ENCODE data around the gene NOXA1.
"Not testable (repeated sequence)": the region's sequence is repeated elsewhere in the genome, so short reads cannot be mapped to it uniquely, and the experiment has no call there.

NOXA1 gene

DNA sequence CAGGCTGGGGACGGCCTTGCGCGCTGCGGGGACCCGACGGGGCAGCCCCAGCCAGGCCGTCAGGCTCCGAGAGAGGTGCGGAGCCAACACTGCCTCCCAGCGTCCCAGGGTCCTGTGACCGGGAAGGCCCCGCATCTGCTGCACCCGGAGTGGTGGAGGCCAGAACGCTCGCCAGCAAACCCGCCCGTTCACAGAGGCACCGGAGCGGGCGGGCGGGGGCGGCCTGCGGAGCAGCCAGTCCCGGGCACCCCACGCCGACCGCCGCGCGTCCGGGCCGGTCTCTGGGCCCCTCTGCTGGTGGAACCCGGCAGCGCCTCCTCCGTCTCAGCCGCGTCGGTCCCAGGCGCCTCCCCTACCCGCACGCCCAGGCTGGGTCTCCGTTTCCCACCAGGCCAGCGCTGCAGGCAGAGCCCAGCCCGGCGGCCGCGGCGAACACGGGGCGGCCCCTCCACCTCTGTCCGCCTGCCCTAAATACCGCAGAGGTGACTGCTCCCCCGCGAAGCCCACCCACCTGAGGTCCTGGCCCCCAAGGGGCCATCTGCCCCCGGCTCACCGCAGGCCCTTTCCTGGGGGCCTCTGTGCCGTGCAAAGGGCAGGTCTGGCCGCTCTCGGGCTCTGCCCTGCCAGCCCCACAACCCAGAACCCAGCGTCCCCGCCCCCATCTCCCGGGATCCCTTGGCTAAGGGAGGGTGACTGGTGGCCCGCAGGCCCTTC, 16.2 kb upstream of the NOXA1 start:
- peak; percentile 17 for DNase-seq

DNA sequence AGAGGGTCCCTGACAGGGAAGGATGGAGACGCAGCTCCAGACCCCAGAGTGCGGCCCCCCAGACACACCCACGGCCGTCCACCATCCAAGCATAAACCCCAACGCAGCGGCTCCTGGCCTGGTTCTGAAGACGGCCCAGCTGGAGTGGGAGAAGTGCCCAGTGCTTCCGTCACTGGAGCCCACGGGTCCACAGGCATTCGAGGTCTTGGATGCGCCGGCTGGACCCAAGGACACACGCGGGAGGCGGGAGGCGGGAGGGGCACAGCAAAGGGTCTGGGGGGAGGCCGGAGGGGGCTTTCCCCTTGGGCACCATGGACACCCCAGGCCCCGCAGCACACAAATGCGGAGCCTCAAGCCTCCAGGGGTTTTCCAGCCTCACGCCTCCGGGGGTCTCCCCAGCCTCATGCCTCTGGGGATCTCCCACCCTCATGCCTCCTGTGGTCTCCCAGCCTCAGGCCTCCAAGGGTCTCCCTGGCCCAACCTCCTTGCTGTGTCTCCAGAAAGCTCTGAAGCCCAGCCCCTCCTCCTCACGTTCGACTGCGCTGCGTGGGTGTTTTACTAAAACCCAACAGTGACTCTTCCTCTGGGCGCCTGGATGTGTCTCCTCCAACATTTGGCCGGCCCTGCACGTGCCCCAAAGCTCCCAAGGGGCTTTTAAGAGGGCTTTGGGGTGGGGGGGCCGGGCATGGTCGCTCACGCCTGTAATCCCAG, 15.4 kb upstream of the NOXA1 start:
- DNase-seq = no peak

DNA sequence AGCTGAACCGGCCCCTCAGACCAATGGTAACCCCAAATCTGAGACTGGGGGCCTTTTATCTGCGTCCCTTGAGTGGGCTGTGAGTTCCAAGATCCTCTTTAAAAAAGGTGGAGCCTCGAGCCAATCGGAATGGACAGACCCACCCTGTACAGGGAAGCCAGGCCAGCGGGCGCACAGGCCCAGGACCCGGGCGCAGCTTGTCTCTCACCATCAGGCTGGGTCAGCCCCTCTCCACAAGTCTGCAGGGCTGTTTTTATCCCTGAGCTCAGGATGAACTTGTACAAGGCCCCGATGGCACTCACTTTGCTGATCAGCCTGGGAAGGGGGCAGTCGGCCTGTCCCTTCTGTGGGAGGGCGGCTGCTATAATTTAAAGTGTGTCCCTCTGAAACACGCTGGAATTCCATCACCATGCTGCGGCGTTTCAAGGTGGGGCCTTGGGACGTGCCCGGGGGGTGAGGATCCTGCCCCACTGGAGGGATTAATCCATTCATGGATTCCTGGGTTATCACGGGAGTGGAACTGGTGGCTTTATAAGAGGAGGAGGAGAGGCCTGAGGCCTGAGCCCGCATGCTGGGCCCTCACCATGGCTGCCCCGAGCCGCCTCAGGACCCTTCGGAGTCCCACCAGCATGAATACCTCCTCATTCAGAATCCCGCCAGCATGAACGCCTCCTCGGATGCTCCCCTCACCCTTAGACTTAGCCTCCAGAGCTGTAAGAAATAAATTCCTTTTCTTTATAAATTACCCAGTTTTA, 14.4 kb upstream of the NOXA1 start:
- DNase-seq = no peak

DNA sequence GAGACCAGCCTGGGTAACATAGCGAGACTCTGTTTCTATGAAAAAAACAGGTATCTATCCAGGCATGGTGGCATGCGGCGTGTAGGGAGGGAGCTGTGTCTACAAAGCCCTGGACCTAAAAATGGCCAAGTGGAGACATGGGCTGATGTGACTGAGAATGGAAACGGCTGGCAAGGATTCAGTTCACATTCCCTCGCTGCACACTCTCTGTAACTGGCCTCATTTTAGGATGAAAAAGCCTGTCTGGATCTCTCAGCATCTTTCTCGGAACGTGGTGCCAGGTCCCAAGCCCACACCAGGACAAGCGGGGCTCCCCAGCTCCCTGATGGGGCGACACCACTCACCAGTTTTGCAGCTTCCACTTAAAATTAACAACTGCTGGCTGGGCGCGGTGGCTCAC, 13.7 kb upstream of the NOXA1 start:
- DNase-seq = no peak

DNA sequence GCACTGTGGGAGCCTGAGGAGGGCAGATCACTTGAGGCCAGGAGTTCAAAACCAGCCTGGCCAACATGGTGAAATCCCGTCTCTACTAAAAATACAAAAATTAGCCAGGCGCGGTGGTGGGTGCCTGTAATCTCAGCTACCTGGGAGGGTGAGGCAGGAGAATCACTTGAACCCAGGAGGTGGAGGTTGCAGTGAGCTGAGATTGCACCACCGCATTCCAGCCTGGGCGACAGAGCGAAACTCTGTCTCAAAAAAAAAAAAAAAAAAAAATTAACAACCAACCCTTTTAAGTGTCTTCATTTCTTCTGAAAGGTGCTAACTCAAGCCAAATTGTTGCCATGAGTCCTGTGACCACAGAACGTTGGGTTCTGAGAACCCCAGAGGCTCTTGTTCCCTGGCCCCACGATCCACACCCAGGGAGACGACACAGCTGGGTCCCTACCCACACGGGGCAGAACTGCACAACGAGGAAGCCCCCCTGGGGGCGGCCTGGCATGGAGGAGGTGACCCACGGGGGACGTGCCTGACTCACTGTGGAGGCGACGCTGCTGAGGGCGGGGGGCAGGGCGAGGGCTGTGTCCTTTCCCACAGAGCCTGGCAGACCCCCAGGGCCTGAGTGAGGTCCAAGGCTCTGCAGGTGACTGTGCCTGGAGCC, 12.8 kb upstream of the NOXA1 start:
- DNase-seq = not testable (repeated sequence)

DNA sequence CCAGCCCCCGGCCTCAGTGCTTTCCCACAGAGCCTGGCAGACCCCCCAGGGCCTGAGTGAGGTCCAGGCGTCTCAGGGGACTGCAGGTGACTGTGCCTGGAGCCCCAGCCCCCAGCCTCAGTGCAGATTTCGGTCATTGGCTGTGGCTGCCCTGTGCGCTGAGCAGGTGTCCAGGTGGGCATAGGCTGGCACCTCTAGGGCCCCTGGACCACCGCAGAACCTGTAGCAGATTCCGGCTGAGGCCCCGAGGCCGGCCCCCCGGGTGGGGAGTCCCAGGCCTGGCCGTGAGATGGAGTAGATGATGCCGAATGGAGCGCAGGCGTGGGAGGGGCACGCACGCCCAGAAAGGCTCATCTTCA, 12.3 kb upstream of the NOXA1 start:
- no peak for DNase-seq

DNA sequence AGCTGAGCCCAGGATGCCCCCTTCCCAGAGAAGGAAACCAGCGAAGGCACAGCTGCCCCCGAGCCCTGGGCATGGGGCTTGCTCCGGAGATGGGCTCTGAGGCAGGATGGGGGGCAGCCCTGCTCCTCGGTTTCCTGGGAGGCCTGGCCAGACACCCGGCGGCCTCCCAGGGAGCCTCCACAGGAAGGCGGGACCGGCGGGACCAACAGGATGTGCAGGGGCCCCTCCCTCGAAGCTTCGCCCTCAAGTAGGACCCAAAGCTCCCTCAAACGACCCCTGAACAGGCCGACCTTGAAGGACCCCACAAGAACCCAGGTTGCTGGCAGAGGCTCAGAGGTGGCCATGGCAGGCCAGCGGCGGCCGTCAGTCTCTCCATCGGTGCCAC, 11.9 kb upstream of the NOXA1 start:
- no peak for DNase-seq

DNA sequence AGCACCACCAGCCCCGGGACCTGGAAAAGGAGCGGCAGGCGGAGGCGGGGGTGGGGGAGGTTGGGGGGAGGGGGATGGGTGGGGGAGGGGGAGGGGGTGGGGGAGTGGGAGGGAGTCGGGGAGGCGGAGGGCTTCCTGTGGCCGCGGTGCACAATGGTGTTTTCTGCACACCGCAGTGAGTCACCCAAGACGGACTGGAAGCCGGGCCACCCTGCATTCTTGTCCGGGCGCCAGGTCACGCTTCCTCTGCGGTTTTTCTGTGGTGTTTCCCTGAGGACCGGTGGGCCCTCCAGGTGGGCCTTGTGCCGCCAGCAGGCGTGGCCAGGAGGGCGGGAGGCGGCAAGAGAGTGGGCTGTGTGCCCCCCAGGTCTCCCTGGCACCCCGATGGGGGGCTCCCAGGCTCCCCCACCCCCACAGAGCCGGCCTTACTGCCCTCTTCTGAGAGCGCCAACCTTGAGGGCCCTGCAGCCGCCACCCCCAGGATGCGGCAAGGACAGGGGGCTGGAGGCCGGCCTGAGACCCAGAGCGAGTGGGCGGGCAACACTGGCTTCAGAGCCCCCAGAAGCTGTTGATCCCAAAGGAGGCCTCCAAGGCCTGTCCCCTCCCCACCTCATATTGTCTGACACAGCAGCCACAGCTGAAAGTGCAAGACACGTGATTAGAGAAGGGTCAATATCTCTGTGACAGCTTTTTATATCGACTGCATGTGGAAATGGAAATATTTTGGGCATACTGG, 11.4 kb upstream of the NOXA1 start:
- DNase-seq = no peak

DNA sequence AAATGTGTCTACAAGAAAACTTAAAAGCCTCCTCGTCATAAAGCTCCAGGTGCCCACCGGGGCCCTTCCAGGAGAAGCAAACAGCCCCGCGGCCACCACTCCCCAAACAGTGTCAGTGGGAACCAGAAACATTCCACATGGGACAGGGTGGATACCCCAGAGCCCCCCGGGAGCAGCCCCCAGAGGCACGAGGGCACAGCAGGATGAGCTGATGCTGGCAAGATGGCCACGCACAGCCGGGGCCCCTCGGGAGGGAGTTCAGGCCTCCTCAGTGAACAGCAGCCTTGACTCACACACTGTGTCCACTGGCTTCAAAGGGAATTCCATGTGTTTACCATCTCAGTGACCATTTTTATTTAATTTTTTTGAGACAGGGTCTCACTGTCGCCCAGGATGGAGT, 10.8 kb upstream of the NOXA1 start:
- DNase-seq = no peak

DNA sequence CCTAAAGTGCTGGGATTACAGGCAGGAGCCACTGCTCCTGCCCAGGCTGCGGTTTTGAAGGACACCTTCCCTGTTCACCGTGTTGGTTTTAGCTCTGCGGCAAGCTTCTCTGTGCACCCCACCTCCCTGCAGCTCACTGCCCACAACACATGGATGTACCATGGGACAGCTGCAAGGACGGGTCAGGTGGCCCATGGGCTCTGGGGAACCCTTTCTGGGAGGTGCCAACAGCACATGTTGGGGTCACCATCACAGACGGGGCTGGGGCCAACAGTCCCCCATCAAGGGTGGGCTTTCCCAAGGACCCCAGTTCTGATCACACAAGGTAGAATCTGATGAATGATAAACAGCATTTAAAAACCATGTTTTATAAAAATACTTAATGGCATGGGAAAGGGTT, 7.7 kb upstream of the NOXA1 start:
- no peak for DNase-seq

DNA sequence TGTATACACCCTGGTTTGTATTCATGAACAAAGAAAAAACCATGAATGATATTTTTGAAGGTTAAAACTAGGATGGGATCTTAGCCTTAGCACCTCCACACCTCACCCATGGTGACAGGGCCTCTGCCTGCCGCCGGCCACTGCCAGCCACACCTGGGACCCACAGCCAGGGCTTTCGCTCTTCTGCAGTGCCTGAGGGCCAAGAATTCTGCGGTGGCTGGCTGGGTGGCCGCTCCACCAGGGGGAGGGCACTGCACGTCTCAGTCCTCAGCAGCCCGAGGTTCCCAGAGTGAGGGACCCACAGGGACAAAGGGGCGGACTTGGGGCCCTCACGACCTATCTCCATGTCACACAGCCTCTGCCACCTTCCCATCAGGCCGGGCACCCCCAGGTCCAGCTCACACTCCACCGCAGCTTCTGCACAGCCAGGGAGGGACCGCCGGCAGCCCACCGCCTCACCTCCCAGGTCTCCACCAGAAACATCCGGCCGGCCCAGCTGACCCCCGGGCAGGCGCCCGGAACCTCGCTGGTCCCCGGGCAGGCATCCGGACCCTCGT, 7.1 kb upstream of the NOXA1 start:
- DNase-seq = no peak

DNA sequence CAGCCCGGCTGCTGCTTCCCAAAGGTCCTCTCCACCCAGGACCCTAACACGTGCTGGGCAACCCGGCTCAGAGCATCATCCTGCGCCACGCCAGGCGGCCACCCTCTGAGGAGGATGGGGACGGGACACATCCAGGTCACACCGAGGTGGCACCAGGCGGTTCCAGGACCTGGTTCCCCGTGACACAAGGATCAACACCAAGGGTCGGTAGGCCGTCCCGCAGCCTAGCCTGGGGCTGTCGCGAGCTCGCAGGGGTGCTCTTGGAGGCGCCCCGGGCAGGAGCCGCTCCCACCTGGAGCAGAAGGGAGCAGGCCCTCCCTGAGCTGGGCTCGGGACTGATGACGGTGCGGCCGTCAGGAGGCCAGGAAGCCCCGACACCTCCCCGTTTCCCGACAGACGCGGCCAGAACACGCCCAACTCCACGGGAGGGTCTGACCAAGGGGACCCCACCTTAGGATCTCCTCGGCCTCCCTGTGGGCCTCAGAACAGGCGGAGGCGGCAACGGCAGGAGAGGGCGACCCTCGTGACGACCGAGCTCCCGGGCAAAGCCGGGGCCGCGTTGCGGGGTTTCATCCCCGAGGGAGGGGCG, 6.5 kb upstream of the NOXA1 start:
- no peak for DNase-seq

DNA sequence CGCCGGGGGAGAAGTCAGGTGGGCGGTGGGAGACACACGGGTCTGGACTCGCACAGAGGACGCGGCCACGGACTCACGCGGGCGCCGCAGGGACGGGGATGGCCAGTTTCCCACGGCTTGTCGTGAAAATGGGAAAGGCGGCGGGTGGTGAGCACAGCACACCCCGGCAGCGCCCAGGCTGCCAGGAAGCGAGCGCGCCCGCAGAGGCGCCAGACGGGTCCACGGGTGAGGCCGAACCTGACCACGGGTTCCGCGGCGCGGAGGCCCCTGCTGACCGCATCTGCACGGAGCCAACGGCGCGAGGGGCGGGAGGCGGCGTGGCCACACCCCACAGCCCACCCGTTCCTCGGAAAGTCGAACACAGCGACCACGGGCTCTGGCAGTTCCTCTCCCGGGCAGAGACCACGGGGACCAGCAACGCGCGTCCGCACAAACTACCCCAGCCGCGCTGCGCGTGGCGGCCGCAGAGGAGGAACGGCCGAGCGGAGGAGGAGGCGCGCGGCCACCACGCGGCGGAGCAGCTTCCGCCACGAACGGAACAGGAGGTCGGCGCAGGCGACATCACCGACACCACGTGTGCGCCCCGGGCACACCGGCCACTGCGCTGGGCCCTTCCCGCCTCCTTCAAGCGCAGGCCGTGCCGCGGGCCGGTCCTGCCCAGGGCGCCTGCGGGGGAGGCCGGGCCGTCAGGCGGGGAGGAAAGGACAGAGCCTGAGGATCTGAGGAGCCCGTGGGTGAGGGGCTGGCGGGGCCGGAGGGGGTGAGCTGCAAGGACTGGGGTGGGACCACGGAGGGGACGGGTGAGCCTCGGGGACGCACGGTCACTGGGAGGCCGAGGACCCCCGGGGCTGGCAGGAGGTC, 5.8 kb upstream of the NOXA1 start:
- DNase-seq = no peak

DNA sequence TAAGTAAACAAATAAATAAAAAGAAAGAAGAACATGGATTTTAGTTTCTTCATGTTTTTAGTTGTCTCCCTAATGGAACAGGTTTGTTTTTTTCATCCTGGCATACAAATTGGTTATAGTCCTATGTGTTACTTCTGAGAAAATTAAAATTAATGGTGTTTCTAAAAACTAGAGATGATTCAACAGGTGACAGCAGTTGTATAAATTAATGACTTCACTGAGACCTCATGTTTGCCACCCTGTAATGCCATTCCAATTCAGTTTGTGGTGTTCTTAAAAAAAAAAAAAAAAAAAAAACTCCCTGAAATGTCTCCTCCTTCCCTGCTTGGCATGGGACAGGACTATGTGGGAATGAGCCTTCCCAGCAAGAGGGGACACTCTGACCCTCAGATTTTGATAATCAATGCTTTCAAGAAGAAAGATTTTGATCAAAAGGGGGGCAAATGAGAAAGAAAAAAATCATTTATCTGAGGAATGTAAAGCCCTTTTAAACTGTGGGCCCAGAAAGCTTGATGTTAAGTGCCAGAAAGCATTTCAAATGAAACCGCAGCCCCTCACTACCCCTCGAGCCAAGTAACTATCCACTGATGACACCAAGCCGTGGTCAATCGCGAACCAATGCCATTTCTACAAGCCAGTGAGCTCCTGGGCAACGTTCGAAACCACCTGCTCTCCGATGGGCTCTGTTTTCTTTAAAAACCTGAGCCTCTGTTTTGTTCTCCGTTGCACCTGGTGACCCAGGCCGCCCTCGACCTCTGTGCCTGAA, 1.2 kb upstream of the NOXA1 start:
- no peak for DNase-seq

DNA sequence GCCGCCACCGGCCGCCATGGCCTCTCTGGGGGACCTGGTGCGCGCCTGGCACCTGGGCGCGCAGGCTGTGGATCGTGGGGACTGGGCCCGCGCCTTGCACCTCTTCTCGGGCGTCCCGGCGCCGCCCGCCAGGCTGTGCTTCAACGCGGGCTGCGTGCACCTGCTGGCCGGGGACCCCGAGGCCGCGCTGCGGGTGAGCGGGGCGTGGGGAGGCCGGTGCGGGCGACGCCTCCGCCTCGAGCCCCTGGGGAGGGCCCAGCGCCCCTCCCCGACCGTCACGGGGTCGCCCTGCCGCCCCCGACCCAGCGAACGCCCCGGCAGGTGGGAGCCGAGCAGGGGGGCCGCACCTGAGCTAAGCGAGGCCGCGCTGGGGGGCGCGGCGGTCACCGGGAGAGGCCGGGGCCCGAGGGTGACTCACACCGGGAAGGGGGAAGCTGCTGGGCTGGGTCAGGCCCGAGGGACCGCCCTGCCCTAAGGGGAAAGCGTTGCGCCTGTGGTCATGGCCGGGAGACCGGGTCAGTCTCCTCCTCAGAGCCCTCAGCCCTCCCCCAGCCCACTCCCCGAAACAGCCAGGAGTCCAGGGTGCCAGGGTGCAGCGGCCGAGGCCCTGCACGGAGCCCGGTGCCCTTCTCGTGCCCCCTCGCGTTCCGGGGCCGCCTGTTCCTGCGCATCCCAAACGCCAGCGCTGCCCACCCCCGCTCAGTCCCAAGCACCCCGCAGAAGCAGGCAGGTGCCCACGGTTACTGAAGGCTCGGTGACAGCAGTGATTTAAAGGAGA, 510 bp downstream of the NOXA1 start:
- DNase-seq = no peak

DNA sequence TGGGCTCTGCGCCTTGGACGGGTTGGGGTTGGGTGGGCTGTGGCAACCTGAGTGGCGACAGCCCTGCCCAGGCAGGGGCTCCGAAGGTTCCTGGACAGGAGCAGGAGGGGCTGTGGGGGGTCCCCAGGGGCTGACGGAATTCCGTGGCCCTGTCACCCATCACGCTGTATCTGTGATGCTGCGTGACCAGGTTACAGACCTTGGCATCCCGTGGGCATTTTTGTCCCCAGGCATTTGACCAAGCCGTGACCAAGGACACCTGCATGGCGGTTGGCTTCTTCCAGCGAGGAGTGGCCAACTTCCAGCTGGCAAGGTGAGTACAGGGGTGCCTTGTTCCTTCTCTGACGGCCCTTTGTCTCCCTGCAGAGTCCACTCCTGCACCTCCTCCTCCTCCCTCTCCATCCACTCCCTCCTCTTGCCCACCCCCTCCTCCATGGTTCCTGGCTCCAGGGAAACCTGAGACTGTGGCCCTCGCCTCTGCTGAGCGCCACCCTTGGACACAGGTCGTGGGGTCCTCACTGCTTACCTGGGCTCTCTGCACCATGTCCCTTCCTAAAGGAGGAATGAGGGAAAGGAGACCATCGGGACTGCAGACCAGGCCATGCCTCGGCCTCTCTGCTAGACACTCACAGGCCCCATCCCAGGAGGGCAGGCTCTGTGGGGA, 3.0 kb downstream of the NOXA1 start:
- no peak for DNase-seq

DNA sequence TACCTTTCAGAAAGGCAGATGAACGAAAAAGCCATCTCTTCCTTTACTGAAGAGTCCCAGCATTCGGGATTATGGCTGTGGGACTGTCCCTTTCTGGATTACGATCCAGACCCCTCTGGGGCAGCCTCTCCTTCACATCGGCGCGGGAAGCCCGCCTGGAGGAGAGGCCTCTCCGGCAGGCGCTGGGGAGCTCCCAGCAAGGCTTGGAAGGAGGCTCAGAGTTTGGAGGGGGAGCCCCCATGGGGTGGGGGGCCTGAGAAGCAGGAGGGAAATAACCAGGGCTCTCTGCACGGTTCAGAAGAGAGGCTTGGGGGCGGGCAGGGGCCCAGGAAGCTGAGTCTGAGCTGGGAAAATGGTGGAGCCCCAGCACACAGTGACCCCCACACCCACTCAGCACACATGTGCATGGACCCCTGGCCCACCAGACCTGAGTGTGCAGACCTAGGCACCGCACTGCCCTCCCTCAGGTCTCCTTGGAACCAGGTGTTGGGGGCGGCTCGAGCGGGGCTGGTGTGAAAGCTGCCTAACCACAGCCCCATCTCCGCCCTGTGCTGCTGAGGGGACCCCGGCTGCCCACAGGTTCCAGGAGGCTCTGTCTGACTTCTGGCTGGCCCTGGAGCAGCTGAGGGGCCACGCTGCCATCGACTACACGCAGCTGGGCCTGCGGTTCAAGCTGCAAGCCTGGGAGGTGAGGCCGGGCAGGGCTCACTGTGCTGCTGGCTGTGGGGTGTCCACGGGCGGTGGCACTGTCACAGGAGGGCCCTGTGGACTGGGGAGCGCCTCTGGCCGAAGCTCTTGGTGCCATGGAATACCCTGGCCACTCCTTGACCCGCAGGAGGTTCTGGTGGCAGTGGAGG, 4.5 kb downstream of the NOXA1 start:
- DNase-seq = no peak

DNA sequence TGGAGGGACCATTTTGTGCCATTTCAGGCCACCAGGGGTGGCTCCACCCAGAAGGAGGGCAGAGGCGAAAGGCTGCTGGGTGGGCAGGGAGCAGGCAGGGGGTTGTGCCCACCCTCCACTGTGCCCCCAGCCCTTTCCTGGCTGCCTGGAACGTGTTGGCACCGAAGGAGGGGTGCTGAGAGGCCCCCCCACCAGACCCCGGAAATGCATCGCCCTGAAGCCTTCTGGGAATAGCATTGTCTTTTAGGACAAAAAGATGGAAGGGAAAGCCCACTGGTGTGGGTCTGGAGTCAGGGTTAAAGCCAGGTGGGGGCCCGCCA, 5.1 kb downstream of the NOXA1 start:
- DNase-seq = no peak
